Stimulated activated CD8-positive, alpha-beta memory T cell treated with anti-CD3 and anti-CD28 coated beads, Interleukin-7, amount 100 ng/mL, for 1 hour (primary cell): Measurements from ENCODE around the gene ARL14EP.
A peak's percentile ranks its signal among the peaks of the same experiment; 100 is the strongest.

Source experiments
- DNase-seq, 2 donors: peaks; one replicate each; pipeline ENCODE4 v3.0.0-alpha.2; 2020; ENCODE audit warnings: low read depth in 2 of 2

ARL14EP gene

GRCh38 chr11:30322826-30323710 is at the start of gene ARL14EP:
Gene ARL14EP (plus strand): TSS chr11:30323104. CDS start chr11:30330949, 7,845 bp downstream.
- peak; percentile 74 to 77 for DNase-seq

GRCh38 chr11:30277176-30277575 is 45.7 kb upstream of the ARL14EP start:
- DNase-seq = no peak

DNA sequence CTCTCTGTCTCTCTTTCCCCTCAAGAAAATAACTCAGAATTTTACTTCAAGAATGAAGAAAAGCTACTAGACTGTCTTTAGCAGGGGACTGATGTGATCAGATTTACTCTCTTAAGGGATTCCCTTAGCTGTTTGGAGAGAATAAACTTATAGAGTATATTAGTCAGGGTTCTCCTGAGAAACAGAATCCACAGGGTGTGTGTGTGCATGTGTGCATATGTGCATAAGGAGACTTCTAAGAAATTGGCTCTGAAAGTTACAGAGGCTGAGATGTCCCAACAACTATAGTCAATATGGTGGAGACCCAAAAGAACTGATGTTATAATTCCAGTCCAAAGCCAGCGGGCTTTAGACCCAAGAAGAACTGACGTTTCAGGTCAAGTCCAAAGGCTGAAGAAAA is 43.1 kb upstream of the ARL14EP start:
- DNase-seq = no peak

DNA sequence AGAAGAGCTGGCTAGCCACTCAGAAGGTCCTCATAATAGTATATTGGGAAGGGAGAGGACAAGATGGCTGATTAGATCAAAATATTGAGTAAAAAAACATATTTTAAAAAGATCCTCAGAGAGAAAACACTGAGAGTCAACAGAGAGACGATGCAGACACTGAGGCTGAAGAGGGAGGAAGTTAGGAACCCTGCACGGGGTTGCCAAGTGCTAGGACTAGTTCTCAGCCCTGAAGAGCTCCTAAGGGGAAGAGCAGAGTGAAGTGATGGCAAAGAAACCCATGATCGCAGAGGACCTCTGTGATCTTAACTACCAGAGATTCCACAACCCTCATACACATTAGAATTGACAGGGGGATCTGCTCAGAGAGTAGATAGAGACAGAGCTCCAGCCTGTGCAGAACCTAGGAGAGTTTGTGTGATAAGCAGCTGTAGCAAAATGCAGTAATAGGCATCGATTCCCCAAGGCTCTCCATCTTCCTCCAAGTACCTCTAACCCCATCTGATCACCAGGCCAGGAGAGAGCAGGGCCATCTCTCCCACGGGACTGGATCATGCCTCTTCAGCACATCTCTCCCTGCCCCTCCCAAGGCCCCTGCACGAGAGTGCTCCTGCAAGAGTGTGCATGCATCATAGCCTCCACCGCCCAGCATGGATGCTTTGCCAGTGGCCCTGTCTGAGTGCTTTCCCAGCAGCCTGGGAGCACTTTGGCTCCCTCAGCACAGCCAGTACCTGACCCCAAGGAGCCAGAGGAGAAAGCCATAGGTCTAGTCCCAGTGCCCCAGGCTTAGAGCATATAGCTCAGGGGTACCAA is 41.2 kb upstream of the ARL14EP start:
- no peak for DNase-seq

DNA sequence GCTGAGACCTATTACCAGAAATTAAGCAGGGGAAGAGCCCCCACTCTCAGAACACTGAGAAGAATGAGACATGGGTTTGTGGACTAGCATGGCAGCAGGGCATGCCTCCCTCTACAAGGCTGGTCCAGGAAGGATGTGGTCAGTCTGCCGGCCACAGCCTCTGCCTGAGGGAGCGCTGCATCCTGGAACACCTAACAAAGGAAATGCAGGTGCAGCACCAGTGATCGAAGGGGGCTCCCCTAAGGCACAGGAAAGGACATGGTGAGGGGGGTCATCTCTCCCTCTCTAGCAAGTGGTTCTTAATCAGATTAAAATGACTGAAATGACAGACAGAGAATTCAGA is 40.6 kb upstream of the ARL14EP start:
- DNase-seq = no peak

- no peak for DNase-seq
Measured at GRCh38 chr11:30284836-30285235, 38.1 kb upstream of the ARL14EP start.

DNA sequence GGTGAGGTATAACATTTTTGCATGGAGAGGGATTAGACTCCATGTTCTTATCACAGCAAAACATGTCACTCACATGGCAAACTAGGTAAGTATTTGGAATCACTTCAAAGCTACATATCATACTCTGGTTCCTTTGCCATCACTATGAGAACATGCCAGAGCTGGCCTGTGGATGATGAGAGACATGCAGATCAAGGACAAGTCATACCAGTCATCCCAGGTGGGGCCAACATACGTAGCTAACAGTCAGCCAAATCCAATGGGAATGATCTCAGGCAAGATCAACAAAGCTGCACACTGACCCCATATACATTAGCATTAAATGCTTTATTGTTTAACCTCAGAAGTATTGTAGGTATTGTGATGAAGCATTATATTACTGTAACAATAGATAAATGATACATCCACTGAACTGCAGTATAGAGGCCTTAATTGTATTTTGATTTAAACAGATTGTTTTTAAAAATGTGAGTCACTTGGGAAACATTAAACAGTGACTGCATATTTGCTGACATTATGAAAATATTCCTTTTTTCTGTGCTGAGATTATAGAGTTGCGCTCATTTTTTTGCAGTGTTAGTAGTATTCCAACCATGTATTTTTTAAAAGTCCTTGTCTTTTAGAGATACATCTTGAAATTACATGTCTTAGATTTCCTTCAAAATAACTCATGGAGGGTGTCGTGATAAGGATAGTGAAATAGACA is 37.3 kb upstream of the ARL14EP start:
- DNase-seq = no peak

DNA sequence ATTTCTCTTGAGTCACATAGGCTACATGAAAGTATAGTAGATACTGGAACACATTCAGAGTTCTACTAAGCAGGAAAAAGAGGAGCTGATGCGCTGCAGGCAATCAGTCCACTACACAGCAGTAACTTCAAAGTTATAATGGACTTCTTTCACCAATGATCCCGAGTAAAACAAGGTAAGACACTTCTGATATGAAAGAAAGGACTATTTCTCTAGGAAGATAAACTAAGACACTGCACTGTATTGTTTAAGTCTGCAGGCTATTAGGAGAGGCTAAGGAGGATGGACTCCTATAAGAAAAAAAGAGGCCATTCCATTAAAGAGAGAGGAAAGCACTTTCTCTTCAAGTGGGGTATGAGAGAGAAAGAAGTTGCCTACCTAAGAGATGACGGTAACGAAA is 31.6 kb upstream of the ARL14EP start:
- no peak for DNase-seq

GRCh38 chr11:30292545-30292944 is 30.4 kb upstream of the ARL14EP start:
- DNase-seq = no peak

DNA sequence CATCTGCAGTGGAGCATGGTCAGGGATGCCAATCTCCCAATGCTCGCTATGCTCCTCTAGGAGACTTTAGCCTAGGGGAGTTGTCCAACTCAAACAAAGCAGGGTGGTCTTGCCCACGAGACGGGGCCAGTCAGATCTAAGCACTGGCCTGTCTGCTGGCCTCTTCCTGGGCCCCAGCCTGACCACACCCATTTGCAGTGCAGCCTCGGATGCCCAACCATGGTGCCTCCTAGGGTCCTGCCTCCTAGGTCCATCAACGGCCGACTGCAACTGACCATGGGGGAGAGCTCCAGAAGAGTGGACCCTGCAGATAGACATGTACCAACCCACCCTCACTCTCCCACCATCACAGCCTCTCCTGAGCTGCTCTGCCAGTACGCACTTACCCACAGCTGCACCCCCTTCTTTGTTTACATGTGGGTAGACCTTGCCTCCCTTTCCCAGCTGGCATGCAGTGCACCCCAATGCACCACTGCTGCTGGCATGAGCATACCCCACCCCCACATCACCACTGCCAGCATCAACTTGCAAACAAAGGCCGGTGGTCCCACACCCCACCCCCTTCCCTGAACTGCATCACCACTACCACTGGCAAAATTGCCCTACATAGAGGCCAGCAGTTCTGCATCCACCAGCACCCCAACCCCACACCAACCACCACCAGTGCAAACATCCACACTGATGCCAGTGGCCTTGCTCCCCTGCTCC is 27.6 kb upstream of the ARL14EP start:
- no peak for DNase-seq

DNA sequence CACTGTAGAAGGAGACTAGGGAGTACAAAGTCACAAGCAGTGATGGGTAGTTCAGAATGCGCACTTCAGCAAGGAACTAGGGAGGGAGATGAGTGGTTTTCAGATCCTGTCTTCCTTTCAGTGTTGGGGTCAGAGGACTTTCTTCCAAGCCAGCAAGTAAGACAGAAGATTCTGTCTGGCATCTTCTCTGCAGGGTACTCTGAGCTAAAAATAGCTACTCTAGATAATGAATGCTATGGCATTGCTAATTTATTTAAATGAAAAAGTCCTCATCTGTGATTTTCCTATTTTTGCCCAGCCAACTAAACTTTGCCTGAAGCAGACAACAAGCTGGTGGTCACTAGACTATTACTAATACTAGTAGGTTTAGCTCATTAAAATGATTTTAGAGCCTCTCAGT is 18.3 kb upstream of the ARL14EP start:
- no peak for DNase-seq

DNA sequence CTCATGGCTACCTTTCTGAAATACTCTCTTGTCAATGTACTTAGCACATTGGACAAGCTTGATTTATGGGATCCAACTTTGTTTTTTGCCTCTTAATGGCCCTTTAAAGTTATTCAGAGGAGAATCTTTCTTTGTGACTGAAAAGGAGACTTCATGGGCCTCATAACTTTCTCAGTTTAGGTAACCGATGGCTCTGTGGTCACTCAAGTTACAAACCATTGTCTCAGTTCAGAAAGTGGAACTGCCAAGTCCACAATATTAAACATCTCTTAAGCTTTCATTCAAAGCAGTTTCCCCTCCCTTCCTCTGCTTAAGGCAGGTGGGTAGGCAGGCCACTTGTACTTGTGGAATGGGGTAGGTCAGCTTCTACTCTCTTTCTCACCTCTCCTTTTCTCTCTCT is 12.3 kb upstream of the ARL14EP start:
- no peak for DNase-seq

- no peak for DNase-seq
Measured at GRCh38 chr11:30311189-30311588, 11.7 kb upstream of the ARL14EP start.

DNA sequence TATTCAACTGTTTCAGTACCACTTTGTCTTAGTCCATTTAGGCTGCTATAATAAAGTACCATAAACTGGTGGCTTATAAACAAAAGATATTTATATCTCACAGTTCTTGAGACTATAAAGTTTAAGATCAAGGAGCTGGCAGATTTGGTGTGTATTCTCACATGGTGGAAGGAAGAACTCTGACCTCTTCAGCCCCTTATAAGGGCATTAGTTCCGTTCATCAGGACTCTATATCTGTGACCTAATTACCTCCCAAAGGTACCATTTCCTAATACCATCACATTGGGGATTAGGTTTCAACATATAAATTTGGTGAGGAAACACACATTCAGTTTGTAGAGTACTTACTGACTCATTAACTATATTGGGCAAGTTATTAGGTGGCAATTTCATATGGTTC is 10.7 kb upstream of the ARL14EP start:
- no peak for DNase-seq

- no peak for DNase-seq
Measured at GRCh38 chr11:30313580-30313979, 9.3 kb upstream of the ARL14EP start.

- no peak for DNase-seq
Measured at GRCh38 chr11:30314625-30315024, 8.3 kb upstream of the ARL14EP start.

GRCh38 chr11:30316237-30316636 is 6.7 kb upstream of the ARL14EP start:
- no peak for DNase-seq

GRCh38 chr11:30317030-30317429 is 5.9 kb upstream of the ARL14EP start:
- DNase-seq = no peak

DNA sequence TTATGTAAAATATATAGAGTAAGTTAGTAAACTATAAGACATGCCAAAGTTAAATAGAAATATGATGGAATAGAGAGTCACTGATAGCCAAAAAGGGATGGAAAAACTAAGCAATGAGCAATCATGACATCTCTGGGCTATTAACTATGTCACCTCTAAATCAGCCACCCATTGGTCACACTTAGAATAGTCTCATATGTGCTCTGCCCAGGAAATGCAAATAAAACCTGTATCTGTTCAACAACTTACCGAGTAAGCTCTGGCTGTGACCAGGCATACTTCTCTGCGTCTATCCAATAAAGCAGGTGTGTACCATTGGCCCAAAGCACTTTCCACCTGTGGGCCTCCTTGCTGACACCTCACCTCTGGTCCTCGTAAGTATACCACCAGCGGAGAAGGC is 1.6 kb upstream of the ARL14EP start:
- DNase-seq = no peak

- DNase-seq = no peak
Measured at GRCh38 chr11:30322191-30322590, 713 bp upstream of the ARL14EP start.

- DNase-seq = no peak
Measured at GRCh38 chr11:30326114-30326778, 3.3 kb downstream of the ARL14EP start.
